GM21423 (cell line): ENCODE results near the gene COL16A1.
"Not testable (repeated sequence)": the region's sequence is repeated elsewhere in the genome, so short reads cannot be mapped to it uniquely, and the experiment has no call there.

Experiments
- ATAC-seq: cut with Tn5 transposase; IDR thresholded peaks from one replicate; pipeline ENCODE4 v1.9.1; 2021; ENCODE audit warnings: mild to moderate bottlenecking, moderate library complexity; ENCODE audit not compliant: unreplicated experiment

The COL16A1 gene

GRCh38 chr1:31707059-31707600, 3.3 kb upstream of the COL16A1 start:
- not testable (repeated sequence) for ATAC-seq

DNA sequence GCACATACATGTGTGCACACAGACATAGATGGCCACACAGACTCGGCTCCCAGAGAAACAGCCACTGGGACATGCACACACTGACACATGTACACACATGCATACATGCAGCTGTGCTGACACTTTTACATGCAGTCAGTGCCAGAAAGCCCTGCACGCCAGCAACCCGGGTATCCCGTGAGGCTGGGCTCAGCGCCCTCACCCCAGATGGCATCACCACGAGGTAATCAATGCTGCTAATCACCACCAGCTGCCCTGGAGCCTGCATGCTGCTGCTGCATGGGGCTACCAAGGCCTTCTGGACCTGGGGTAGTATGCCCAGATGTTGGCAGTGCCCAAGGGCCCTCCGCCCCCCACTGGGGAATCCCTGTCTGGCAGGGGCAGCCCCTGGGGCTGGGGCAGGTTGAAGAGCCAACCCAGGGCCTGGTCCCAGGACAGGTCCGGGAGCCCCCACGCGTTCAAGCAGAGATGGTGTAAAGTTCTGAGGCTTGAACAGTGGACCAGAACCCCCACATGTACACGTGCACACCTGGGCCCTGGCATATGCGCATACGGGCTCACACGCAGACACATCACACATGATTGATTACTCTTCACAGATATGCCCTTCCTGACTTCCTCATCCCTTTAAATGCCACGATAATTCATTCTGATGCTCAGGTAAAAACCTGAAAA, 2.7 kb upstream of the COL16A1 start:
- ATAC-seq, result no peak

- no peak for ATAC-seq
Measured at GRCh38 chr1:31705080-31705866, 1.5 kb upstream of the COL16A1 start.

DNA sequence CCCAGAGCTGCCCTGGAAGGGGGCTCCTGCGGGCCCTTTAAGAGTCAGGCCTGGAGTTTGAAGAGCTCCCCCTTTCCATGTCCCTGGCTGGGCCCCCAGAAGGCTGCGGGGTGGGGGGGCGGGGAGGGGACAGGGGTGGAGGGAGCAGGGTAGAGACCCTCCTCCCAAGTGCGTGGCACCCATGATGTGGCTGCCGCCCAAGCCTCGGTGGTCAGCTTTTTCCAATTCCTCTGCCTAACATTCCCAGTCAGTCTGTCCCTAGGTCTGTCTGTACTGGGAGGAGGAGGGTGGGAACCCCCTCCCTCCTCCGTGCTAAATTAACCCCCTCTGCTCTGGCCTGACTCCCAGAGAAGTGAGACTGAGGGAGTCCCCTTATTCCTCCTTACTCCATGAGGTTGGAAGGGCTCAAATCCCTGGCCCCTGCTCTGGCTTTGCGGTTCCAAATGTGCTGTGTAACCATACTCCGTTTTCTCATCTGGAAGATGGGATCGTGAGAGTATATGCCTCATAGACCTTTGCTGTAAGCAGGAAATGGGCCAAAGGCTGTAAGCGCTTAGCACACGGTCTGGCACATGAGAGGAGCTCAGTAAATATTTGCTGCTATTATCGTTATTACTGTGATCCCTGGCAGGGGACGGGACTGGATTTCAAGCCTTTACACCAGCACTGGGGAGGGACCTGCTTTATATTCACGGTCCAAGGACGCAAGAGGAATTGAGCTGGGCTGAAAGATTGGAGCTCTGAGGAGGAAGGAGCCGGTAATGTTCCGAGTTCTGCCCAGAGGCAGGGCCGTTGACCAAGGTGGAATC, 658 bp upstream of the COL16A1 start:
- ATAC-seq, result no peak

DNA sequence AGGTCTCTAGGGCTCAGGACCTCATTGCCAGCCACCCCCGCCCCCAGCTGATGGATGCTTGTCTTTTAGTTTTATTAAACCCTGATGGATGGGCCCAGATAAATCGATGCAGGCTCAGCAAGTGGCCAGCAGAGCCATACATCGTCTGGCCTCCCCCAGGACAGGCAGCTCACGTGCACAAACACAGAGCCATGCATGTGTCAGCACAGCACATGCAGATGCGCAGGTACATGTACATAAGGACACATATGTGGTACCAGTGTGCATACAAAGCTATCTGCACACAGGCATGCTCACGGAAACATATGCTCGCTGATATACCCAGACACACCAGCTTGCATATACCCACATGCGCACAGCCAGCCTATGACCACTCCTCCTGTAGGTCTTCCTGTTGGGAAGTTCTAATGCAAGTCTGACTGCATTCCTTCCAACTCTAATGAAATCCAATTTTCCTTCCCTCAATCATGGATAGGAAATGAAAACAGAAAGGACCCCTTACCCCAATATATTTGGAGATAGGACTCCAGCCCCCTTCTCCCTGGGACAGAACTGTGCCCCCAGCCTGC, 897 bp downstream of the COL16A1 start:
- ATAC-seq, result no peak

GRCh38 chr1:31701091-31701736, 2.6 kb downstream of the COL16A1 start:
- no peak for ATAC-seq

DNA sequence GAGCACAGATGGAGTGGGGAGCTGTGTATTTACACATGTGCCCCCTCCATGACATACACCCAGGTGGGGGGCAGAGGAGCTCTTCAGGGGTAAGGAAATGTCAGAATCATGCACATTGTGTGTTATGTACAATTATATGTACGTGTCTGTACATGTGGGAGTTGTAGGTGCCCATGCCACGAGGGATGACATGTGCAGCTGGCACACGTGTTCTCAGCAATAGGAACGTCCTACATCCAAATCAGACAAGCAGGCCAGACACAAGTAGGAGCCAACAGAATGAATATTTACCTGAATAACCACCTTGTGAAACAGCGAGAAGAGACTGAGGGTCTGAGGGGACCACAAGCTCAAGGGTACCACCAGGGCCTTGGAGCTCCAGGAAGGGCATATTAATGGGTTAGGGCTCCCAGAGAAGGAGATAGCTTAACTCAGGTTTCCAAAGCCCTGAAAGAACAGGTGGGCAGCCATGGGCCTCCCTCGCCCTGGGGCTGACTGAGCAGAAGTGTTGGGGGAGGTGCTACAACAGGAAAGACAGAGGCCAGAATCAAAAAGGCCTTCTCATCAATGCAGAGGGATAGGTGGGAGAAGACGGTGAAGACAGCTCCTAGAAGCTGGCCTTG, 3.2 kb downstream of the COL16A1 start:
- no peak for ATAC-seq

GRCh38 chr1:31699341-31699891, 4.4 kb downstream of the COL16A1 start:
- peak; percentile 45 for ATAC-seq

DNA sequence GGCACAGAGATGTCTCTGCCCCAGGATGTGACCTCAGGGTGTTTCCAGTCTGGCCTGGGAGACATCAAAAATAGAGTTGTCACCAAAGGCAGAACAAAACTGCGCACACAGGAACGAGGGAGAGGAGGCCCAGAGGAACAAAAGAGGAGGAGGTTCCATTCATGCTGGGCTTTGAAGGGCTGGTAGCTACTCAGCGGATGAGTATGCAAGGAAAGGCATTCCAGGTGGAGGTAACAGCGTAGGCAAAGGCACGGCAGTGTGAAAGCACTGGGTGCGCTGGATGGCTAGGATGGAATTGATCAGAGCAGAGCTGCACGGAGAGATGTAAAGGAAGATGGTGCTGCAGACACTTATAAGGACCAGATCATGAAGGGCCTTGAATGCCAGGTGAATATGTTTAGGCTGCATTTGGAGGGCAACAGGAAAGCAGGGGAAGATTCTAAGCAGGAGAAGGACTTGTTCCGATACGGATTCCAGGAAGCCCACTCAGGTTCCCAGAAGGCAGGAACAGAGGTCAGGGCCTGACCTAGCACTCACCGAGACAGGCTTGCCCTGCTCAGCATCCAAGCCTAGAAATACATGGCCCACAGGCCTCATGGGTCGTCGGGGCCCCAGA, 6.3 kb downstream of the COL16A1 start:
- ATAC-seq, result no peak

GRCh38 chr1:31696242-31696641, 7.6 kb downstream of the COL16A1 start:
- ATAC-seq, result no peak

- no peak for ATAC-seq
Measured at GRCh38 chr1:31695327-31695726, 8.5 kb downstream of the COL16A1 start.

GRCh38 chr1:31694964-31695313, 8.9 kb downstream of the COL16A1 start:
- no peak for ATAC-seq

DNA sequence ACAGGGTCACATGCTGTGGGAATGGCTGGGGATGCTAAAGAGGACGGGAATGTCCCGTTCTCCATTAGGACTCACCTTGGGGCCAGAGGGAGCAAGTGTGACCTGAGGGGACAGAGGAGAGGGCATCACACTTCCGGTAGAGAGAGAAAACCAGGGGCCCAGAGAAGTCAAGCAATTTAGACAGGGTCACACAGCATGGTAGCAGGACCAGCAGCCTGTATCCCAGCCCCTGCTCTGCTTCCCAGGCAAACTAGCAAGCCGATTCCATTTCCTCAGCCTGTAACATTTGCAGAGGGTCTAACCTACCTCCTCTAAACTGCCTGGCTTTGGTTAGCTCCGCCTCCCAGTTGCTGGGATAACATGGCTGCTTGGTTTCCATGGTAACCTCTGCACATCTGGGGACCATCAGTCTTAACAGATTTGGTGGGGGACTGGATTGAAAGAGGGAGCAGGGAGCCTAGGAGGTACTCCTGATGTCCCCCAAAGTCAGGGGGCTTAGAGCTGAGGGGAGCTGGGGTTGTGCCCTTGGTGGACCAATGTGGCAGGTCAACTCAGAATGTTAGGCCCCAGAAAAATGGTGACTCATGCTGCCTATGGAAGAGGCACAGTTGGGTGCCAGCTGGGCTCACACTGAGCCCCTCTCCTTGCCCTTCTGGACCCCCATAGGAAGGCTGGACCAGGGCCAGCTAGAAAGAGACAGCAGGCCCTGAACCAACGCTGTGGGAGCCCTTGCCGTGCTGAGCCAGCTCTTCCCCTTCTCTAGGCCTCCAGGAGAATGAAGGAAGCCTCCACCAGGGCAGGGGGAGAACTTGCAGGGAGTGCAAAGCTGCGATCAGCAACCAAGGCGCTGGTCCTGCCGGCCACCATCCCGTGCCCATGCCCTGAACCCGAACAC, 9.5 kb downstream of the COL16A1 start:
- ATAC-seq, result no peak

GRCh38 chr1:31693231-31693630, 10.6 kb downstream of the COL16A1 start:
- ATAC-seq, result no peak

DNA sequence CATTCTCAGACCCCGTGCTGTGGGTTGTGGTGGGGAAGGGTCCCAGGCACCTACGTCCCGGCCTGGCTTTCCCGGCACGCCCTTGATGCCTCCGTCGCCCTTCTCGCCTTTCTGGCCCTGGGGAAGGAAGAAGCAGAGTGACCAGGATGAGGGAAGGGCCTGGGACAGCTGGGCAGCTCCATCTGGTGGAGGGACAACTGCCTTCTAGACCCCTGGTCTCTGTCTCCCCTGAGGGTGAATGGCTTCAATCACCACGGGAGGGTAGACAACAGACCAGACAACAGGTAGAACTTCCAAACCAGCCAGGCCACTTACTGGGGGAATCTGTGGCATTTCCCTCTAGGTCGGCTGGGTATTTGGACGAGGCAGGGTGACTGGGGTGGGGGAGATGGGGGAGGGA, 11.9 kb downstream of the COL16A1 start:
- ATAC-seq, result no peak

DNA sequence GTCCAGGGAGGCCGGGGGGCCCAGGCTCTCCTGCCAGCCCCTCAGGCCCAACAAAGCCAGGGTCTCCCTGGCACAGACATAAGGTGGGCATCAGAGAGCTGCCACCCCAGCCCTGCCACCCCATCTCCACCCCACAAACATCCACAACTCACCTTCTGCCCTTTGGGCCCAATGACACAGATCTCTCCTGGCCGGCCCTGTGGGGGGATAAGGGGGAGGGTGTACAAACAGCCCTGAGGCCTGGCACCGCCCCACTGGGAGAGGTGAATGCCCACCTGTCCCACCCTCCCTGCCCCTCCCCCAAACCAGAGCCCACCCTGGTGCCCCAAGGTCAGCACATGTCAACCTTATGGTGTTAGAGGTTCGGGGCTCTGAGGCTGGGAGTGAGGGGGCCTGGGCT, 12.4 kb downstream of the COL16A1 start:
- no peak for ATAC-seq

DNA sequence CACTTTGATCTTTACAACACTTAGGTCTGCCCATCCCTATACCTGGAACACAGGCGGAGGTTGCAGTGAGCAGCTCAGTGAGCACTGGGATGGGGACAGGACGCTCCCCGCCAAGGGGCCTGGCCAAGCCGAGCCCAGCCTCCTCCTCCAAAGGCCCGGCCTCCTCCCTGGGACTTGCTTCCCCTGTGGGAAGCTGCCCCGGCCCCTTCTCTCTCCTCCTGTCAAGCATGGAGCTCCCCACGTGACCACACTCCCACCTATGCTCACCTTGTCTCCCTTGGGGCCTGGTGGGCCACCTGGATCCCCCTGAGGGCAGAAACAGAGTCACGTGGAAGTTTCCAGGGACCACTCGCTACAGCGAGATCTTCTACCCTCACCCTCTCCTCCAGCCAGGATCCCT, 12.9 kb downstream of the COL16A1 start:
- no peak for ATAC-seq

DNA sequence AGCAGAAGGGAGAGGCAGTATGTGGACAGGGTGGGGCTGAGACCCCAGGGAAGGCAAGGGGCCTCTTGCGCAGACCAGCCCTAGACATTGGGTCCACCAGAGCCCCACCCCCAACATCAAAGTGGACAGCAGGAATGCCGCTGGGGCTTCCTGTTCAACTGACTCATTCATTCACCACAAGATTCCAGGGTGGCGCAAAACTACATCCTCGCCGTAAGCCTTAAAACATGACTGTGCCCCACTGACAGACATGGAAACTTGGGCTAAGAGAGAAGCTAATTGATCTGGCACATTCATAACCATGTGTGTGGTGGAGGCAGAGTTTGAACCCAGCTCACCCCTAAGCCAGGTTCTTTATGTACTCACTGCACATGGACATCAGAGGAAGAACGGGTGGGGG, 14.0 kb downstream of the COL16A1 start:
- no peak for ATAC-seq
